Measurements from ENCODE around the gene MED26.

Gene MED26

DNA sequence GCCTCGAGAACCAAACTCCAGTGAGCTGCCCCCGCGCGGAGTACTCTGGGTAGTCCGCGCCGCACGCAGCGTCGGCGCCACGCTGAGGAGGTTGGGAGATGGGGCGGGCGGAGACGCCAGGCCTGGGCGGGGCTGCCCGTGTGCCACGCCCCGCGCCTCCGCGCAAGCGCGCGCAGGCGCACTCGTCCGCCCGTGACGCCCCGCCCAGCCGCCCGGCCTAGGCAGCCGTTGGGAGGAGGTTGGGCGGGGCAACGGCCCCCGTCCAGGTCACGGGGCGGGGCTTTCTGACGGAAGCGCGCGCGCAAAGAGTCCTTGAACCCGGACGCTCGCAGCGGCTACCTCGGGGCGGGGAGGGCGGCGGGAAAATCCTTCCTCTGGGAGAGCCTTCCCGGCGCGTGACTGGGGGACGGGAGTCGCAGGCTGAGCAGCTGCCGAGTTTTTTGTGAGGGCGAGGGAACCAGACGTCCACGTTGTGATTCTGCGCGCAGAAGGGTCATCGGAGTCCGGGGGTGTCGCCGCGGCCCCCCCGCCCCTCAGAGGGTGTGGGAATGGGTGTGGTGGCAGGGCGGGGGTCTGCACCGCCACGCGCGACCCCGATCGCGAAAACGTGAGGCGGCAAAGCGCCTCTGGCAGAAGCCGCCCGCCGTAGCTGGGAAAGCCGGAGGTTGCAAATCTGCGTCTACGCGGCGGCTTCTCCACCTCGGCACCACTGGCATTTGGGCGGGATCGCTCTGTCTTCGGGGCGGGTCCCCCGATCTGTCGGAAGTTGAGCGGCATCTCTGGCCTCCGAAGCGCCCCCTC is at the start of gene MED26 (continued):
- TF ChIP-seq ZNF138 (tag by site-specific recombination; IDR thresholded peaks at IDR 0.05; ENCODE audit: borderline replicate concordance) (no peak), ZNF341 (tag by site-specific recombination; IDR thresholded peaks at IDR 0.05; ENCODE audit: low read depth) (peak; percentile 58), SCRT2 (tag by site-specific recombination; IDR thresholded peaks at IDR 0.05) (no peak), ZNF510 (tag by site-specific recombination; IDR thresholded peaks at IDR 0.05; ENCODE audit: insufficient replicate concordance) (no peak), TCF7L2 (IDR thresholded peaks at IDR 0.05; ENCODE audit: borderline replicate concordance, low read depth, low read length) (no peak), GLI2 (tag by site-specific recombination; IDR thresholded peaks at IDR 0.05; ENCODE audit: borderline replicate concordance, low read depth) (no peak), ZNF837 (tag by site-specific recombination; IDR thresholded peaks at IDR 0.05) (0 out of 2 replicates have a peak, but pooled peaks have one; percentile 71), OVOL3 (tag by site-specific recombination; IDR thresholded peaks at IDR 0.05) (peak; percentile 50; the same call in 1 of the 2 replicates), ZNF2 (tag by site-specific recombination; IDR thresholded peaks at IDR 0.05) (peak; percentile 90), ZNF785 (tag by site-specific recombination; IDR thresholded peaks at IDR 0.05) (0 out of 2 replicates have a peak, but pooled peaks have one; percentile 46), GLIS1 (tag by site-specific recombination; IDR thresholded peaks at IDR 0.05) (peak; percentile 47; the same call in 1 of the 2 replicates), ZFP3 (tag by site-specific recombination; IDR thresholded peaks at IDR 0.05; ENCODE audit: low read depth) (no peak), ZNF596 (tag by site-specific recombination; IDR thresholded peaks at IDR 0.05) (no peak), ZNF366 (tag by site-specific recombination; conservative IDR thresholded peaks at IDR 0.05) (no peak; the same call in 1 of the 2 replicates), ZNF211 (tag by site-specific recombination; IDR thresholded peaks at IDR 0.05; ENCODE audit: low read depth) (no peak), ZNF354C (tag by site-specific recombination; IDR thresholded peaks at IDR 0.05; ENCODE audit: borderline replicate concordance, low read depth) (no peak), ZEB2 (tag by site-specific recombination; IDR thresholded peaks at IDR 0.05) (peak; percentile 89), ZNF610 (tag by site-specific recombination; IDR thresholded peaks at IDR 0.05; ENCODE audit: borderline replicate concordance) (peak; percentile 89; the same call in 1 of the 2 replicates), ZIC2 (tag by site-specific recombination; IDR thresholded peaks at IDR 0.05) (no peak), ZNF501 (tag by site-specific recombination; IDR thresholded peaks at IDR 0.05) (peak; percentile 80; the same call in 1 of the 2 replicates), ZFP69B (tag by site-specific recombination; IDR thresholded peaks at IDR 0.05) (peak; percentile 56), GLIS2 (tag by site-specific recombination; IDR thresholded peaks at IDR 0.05) (peak; percentile 73; the same call in 1 of the 2 replicates), ZNF404 (tag by site-specific recombination; IDR thresholded peaks at IDR 0.05) (no peak)
- TF ChIP-seq, protein P1, sequence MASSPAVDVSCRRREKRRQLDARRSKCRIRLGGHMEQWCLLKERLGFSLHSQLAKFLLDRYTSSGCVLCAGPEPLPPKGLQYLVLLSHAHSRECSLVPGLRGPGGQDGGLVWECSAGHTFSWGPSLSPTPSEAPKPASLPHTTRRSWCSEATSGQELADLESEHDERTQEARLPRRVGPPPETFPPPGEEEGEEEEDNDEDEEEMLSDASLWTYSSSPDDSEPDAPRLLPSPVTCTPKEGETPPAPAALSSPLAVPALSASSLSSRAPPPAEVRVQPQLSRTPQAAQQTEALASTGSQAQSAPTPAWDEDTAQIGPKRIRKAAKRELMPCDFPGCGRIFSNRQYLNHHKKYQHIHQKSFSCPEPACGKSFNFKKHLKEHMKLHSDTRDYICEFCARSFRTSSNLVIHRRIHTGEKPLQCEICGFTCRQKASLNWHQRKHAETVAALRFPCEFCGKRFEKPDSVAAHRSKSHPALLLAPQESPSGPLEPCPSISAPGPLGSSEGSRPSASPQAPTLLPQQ (tag by site-specific recombination; IDR thresholded peaks at IDR 0.05): peak; percentile 58; the same call in 1 of the 2 replicates
- TF ChIP-seq, protein P2, sequence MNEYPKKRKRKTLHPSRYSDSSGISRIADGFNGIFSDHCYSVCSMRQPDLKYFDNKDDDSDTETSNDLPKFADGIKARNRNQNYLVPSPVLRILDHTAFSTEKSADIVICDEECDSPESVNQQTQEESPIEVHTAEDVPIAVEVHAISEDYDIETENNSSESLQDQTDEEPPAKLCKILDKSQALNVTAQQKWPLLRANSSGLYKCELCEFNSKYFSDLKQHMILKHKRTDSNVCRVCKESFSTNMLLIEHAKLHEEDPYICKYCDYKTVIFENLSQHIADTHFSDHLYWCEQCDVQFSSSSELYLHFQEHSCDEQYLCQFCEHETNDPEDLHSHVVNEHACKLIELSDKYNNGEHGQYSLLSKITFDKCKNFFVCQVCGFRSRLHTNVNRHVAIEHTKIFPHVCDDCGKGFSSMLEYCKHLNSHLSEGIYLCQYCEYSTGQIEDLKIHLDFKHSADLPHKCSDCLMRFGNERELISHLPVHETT (tag by site-specific recombination; IDR thresholded peaks at IDR 0.05): peak; percentile 59; the same call in 1 of the 2 replicates
- TF ChIP-seq, protein P3, sequence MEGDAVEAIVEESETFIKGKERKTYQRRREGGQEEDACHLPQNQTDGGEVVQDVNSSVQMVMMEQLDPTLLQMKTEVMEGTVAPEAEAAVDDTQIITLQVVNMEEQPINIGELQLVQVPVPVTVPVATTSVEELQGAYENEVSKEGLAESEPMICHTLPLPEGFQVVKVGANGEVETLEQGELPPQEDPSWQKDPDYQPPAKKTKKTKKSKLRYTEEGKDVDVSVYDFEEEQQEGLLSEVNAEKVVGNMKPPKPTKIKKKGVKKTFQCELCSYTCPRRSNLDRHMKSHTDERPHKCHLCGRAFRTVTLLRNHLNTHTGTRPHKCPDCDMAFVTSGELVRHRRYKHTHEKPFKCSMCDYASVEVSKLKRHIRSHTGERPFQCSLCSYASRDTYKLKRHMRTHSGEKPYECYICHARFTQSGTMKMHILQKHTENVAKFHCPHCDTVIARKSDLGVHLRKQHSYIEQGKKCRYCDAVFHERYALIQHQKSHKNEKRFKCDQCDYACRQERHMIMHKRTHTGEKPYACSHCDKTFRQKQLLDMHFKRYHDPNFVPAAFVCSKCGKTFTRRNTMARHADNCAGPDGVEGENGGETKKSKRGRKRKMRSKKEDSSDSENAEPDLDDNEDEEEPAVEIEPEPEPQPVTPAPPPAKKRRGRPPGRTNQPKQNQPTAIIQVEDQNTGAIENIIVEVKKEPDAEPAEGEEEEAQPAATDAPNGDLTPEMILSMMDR (tag by site-specific recombination; IDR thresholded peaks at IDR 0.05): no peak
- TF ChIP-seq, protein P4, sequence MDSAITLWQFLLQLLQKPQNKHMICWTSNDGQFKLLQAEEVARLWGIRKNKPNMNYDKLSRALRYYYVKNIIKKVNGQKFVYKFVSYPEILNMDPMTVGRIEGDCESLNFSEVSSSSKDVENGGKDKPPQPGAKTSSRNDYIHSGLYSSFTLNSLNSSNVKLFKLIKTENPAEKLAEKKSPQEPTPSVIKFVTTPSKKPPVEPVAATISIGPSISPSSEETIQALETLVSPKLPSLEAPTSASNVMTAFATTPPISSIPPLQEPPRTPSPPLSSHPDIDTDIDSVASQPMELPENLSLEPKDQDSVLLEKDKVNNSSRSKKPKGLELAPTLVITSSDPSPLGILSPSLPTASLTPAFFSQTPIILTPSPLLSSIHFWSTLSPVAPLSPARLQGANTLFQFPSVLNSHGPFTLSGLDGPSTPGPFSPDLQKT (IDR thresholded peaks at IDR 0.05; ENCODE audit: borderline replicate concordance, low read depth, low read length): no peak
- TF ChIP-seq, protein P5, sequence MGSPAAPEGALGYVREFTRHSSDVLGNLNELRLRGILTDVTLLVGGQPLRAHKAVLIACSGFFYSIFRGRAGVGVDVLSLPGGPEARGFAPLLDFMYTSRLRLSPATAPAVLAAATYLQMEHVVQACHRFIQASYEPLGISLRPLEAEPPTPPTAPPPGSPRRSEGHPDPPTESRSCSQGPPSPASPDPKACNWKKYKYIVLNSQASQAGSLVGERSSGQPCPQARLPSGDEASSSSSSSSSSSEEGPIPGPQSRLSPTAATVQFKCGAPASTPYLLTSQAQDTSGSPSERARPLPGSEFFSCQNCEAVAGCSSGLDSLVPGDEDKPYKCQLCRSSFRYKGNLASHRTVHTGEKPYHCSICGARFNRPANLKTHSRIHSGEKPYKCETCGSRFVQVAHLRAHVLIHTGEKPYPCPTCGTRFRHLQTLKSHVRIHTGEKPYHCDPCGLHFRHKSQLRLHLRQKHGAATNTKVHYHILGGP (tag by site-specific recombination; IDR thresholded peaks at IDR 0.05): no peak
- TF ChIP-seq, protein P6, sequence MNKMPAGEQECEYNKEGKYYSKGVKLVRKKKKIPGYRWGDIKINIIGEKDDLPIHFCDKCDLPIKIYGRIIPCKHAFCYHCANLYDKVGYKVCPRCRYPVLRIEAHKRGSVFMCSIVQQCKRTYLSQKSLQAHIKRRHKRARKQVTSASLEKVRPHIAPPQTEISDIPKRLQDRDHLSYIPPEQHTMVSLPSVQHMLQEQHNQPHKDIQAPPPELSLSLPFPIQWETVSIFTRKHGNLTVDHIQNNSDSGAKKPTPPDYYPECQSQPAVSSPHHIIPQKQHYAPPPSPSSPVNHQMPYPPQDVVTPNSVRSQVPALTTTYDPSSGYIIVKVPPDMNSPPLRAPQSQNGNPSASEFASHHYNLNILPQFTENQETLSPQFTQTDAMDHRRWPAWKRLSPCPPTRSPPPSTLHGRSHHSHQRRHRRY (tag by site-specific recombination; IDR thresholded peaks at IDR 0.05): no peak

All from HEK293 (cell line).